ENCODE data around the gene PRDM16.

DNA sequence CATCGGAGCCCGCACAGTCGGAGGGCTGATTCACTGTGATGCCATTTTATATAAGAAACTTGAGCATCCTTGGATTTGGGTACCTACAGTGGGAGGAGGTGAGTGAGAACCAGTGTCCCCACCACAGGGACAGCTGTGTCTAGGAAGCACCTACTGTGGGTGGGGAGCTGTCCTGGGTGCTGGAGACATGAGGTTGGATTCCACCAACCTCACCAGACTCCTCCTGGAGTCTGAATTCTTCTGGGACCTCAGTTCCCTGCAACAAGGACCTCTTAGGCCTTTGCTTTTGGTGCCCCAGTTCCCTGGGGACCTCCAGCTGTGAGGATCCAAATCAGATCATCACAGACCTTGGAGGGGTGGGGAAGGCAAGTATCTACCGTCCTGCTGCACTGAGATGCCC, 188.8 kb downstream of the PRDM16 start:
- TF ChIP-seq, protein P1, sequence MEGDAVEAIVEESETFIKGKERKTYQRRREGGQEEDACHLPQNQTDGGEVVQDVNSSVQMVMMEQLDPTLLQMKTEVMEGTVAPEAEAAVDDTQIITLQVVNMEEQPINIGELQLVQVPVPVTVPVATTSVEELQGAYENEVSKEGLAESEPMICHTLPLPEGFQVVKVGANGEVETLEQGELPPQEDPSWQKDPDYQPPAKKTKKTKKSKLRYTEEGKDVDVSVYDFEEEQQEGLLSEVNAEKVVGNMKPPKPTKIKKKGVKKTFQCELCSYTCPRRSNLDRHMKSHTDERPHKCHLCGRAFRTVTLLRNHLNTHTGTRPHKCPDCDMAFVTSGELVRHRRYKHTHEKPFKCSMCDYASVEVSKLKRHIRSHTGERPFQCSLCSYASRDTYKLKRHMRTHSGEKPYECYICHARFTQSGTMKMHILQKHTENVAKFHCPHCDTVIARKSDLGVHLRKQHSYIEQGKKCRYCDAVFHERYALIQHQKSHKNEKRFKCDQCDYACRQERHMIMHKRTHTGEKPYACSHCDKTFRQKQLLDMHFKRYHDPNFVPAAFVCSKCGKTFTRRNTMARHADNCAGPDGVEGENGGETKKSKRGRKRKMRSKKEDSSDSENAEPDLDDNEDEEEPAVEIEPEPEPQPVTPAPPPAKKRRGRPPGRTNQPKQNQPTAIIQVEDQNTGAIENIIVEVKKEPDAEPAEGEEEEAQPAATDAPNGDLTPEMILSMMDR (conservative IDR thresholded peaks at IDR 0.05), result no peak
- TF ChIP-seq ZFX (IDR thresholded peaks at IDR 0.05), result no peak

Data from C4-2B (cell line).